K562 (cell line): ENCODE results near the gene ADCY4. TPM values are rescaled to one million over a fixed set of nuclear protein-coding genes. Genes with fewer than 3 reads are reported as not detected.

Experiments used
- ATAC-seq: fragments of 200-7000 bp; cut with Tn5 transposase; 3 replicates; pipeline ENCODE4 v1.9.1; 2020; ENCODE audit warnings: moderate library complexity
- BruUV-seq: library from RNA; stranded (reverse); fragments of 400-500 nt; replicated peaks from 2 replicates; lab custom pipeline; 2021; lab: Mats Ljungman, UMichigan
- CTCF ChIA-PET: fragments of 300-600 bp; formaldehyde crosslinking; extraction: SDS; loops from one replicate; lab custom pipeline; 2021; ENCODE audit warnings: low intra/inter-chr PET ratio; lab: Yijun Ruan, JAX
- POLR2A ChIA-PET: fragments of 300-600, 350-650 bp; sonication (Branson Sonifier 250); formaldehyde crosslinking; extraction: SDS; loops from one replicate; lab custom pipeline; 2021; ENCODE audit warnings: antibody characterized with exemption, inconsistent platforms; lab: Yijun Ruan, JAX
- DNase-seq, 4 experiments: peaks; one replicate each; pipeline versions ENCODE4 v3.0.0 to v3.0.0-alpha.2; 2011 to 2018; ENCODE audit warnings: low spot score in 3 of 4, mixed read lengths in 3 of 4; ENCODE audit errors: extremely low read depth in 1 of 4
- FAIRE-seq: peaks from 2 replicates; lab custom pipeline; 2011; peaks lifted over from hg19 to GRCh38; lab: Jason Lieb, UNC
- H2AFZ ChIP-seq: 2 replicates; pipeline ENCODE4 v1.6.0; 2011; ENCODE audit warnings: low read depth, low read length, control low read depth, inconsistent platforms
- H3K27ac ChIP-seq: fragments of 200-600 bp; 3 replicates; pipeline ENCODE4 v1.8.0; 2011; ENCODE audit warnings: low read depth, mild to moderate bottlenecking, control low read depth, inconsistent platforms, low read length, moderate library complexity, mixed read lengths; ENCODE audit errors: extremely low read depth
- H3K27me3 ChIP-seq, 2 experiments: fragments of 300-600 bp in 1 of 2; 2 replicates in 1 of 2; 3 replicates in 1 of 2; pipeline versions ENCODE4 v1.6.0 to v1.8.0; 2011; ENCODE audit warnings: inconsistent platforms in 2 of 2, low read length in 2 of 2, mild to moderate bottlenecking in 1 of 2, mixed read lengths in 1 of 2, moderate library complexity in 1 of 2; ENCODE audit not compliant: control insufficient read depth in 2 of 2, insufficient read depth in 2 of 2
- H3K36me3 ChIP-seq: fragments of 300-600 bp; 3 replicates; pipeline ENCODE4 v1.8.0; 2011; ENCODE audit warnings: mild to moderate bottlenecking, low read length, inconsistent platforms; ENCODE audit not compliant: control insufficient read depth, insufficient read depth
- H3K4me1 ChIP-seq, 2 experiments: fragments of 200-600 bp in 1 of 2; replicated peaks in 1 of 2; 2 replicates in 1 of 2; 3 replicates in 1 of 2; pipeline versions ENCODE4 v1.5.1 to v1.8.0; 2011; ENCODE audit warnings: inconsistent platforms in 2 of 2, low read length in 2 of 2, mild to moderate bottlenecking in 1 of 2, mixed read lengths in 1 of 2, moderate library complexity in 1 of 2; ENCODE audit not compliant: control insufficient read depth in 2 of 2, insufficient read depth in 2 of 2
- H3K4me2 ChIP-seq: 2 replicates; pipeline ENCODE4 v1.6.1; 2011; ENCODE audit warnings: low read length, control low read depth, inconsistent platforms, mixed read lengths; ENCODE audit not compliant: insufficient read depth
- H3K4me3 ChIP-seq: fragments of 200-600 bp; sonication (generic), shearing (Covaris generic); 2 replicates; pipeline ENCODE4 v1.5.1; 2016; ENCODE audit warnings: control low read depth, inconsistent platforms
- H3K79me2 ChIP-seq: fragments of 200-600 bp; 3 replicates; pipeline ENCODE4 v1.8.0; 2011; ENCODE audit warnings: low read length, inconsistent platforms; ENCODE audit not compliant: control insufficient read depth, insufficient read depth
- H3K9ac ChIP-seq, 2 experiments: 2 replicates each; pipeline versions ENCODE4 v1.6.0 to v1.6.1; 2011; ENCODE audit warnings: low read depth in 2 of 2, low read length in 2 of 2, control low read depth in 1 of 2, inconsistent platforms in 1 of 2, mild to moderate bottlenecking in 1 of 2, mixed read lengths in 1 of 2; ENCODE audit not compliant: insufficient read depth in 1 of 2
- H3K9me1 ChIP-seq: one replicate; pipeline ENCODE4 v1.6.0; 2011; ENCODE audit warnings: inconsistent platforms, mild to moderate bottlenecking, low read length, moderate library complexity; ENCODE audit not compliant: control insufficient read depth, insufficient read depth
- H3K9me3 ChIP-seq: replicated peaks from 2 replicates; pipeline ENCODE4 v1.5.1; 2011; ENCODE audit warnings: low read depth, low read length, inconsistent platforms; ENCODE audit not compliant: control insufficient read depth, insufficient read depth
- H4K20me1 ChIP-seq: replicated peaks from 2 replicates; pipeline ENCODE4 v1.6.1; 2011; ENCODE audit warnings: low read length, inconsistent platforms, mixed read lengths; ENCODE audit not compliant: control insufficient read depth, insufficient read depth
- CHD2 ChIP-seq: IDR thresholded peaks from 2 replicates; pipeline ENCODE4 v1.6.1; 2011; ENCODE audit warnings: low read depth, low read length
- MCM5 ChIP-seq: fragments of 450-650 bp; IDR thresholded peaks from 2 replicates; pipeline ENCODE4 v1.6.1; 2016; ENCODE audit warnings: low read depth
- POLR2H ChIP-seq: IDR thresholded peaks from 2 replicates; pipeline ENCODE4 v1.6.1; 2016; ENCODE audit warnings: missing genetic modification characterization, low read depth, mild to moderate bottlenecking, control low read depth, missing compliant biosample characterization, moderate library complexity
- PURB ChIP-seq: sonication (generic); formaldehyde crosslinking; IDR thresholded peaks from 2 replicates; pipeline ENCODE4 v1.9.0; 2021; ENCODE audit warnings: low read depth, mild to moderate bottlenecking, missing genetic modification reagents
- RNF2 ChIP-seq: sonication (generic); IDR thresholded peaks from 2 replicates; pipeline ENCODE4 v1.6.1; 2016
- SMC3 ChIP-seq: conservative IDR thresholded peaks from 2 replicates; pipeline ENCODE4 v1.6.1; 2011; ENCODE audit warnings: low read depth, low read length, improper control_type of control experiment; ENCODE audit not compliant: insufficient read depth
- ZNF175 ChIP-seq: fragments of 200-800 bp; sonication (Bioruptor generic); IDR thresholded peaks from 2 replicates; pipeline ENCODE4 v1.6.1; 2016; ENCODE audit warnings: low read depth, mild to moderate bottlenecking, missing genetic modification characterization, missing compliant biosample characterization
- WGBS: fragments of 100-300 bp; shearing (Covaris generic); methylation state at CpG from one replicate; pipeline ENCODE4 v1.1.6; 2016; ENCODE audit warnings: low coverage, mixed read lengths; ENCODE audit not compliant: insufficient coverage; ENCODE audit errors: missing lambda C conversion rate; 5-methylcytosine and 5-hydroxymethylcytosine counted together
- in situ Hi-C: fragments of 300-500 bp; cut with MboI; formaldehyde crosslinking; loops from 4 replicates; pipeline ENCODE4 v1.15.0; 2018; ENCODE audit warnings: inconsistent platforms, mixed read lengths
- intact Hi-C: fragments of 100-400 bp; cut with micrococcal nuclease; formaldehyde crosslinking; loops from 2 replicates; pipeline ENCODE4 v1.14.2; 2022
- polyA plus RNA-seq, 8 experiments: library from polyadenylated mRNA; depleted of rRNA in 4 of 8; stranded (reverse) in 5 of 8; unstranded in 3 of 8; fragments of >200 nt; fragmentation: Nextera tagmentation in 2 of 8; fragmentation: Illumina TruSeq in 1 of 8; extraction: Ambion mirVana in 2 of 8; extraction: Trizol in 1 of 8; gene quantifications; 2 replicates each; pipeline versions ENCODE4 v1.2.1 to v1.2.3, GENCODE V29; 2011 to 2014; ENCODE audit warnings: inconsistent platforms in 1 of 8, missing spikeins in 1 of 8
- total RNA-seq, 7 experiments: library from RNA; depleted of rRNA in 6 of 7; stranded (reverse); fragments of >200 nt in 6 of 7; fragmentation: Illumina TruSeq in 2 of 7; extraction: Trizol in 2 of 7; gene quantifications; 2 replicates each; pipeline versions ENCODE4 v1.2.1 to v1.2.3, GENCODE V29; 2011 to 2021; ENCODE audit warnings: low replicate concordance in 1 of 7
- TF ChIP-seq, protein P1 (sequence below): sonication (generic); formaldehyde crosslinking; IDR thresholded peaks from 2 replicates; pipeline ENCODE4 v1.8.0; 2022; ENCODE audit warnings: mild to moderate bottlenecking, missing genetic modification reagents
- TF ChIP-seq, protein P2 (sequence below): sonication (generic); formaldehyde crosslinking; IDR thresholded peaks from 2 replicates; pipeline ENCODE4 v1.9.0; 2022; ENCODE audit warnings: mild to moderate bottlenecking, missing genetic modification reagents

The ADCY4 gene
- total and polyA plus RNA-seq, 9 of the 15 experiments (the other 6 are each of a cell fraction or from before 2014, with no cell fraction given), result 0.04 to 0.31 (median 0.15) TPM; not detected in 2

DNA sequence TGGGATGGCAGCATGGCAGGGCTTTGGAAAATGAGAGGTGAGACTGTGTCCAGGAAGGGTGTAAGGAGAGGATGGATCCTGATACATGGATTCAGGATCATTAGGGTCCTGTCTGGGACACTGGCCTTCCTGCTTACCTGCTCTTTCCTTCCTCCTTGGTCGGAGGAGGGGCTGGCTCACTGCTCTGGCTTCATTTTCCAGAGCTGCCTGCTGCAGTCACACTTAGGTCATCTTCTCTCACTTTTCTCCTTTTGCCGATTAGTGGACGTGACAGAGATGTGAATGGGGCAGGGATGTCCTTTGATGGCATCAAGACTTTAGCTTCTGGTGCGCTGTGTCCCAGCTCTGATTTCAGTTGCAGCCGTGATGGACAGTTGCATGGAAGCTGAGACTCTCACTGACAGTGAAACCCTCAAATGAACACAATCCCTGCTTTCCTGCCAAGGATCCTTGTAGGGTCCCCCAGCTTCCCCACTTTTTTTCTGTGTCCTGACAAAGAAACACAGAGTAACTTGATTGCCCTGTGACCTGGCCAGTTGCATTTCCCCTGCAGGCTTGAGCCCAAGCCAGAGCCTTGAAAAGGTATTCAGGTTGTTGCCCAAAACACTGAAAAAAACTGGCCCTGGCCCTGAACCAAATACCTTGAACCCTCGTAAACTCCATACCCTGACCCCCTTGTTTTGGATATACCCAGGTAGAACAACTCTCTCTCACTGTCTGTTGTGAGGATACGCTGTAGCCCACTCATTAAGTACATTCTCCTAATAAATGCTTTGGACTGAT, 26.3 kb downstream of the ADCY4 start:
- Histone ChIP-seq H3K79me2 (no peaks in the 10 kb centered on the region), H3K27me3 (no peaks in the 10 kb centered on the region)
- FAIRE-seq, result no peak
- TF ChIP-seq RNF2, result no peak
- no peak for TF ChIP-seq PURB (CRISPR knock-in tag)
- TF ChIP-seq ZNF175, result no peak
- no peak for TF ChIP-seq MCM5
- no peak for TF ChIP-seq CHD2
- TF ChIP-seq, protein P1, sequence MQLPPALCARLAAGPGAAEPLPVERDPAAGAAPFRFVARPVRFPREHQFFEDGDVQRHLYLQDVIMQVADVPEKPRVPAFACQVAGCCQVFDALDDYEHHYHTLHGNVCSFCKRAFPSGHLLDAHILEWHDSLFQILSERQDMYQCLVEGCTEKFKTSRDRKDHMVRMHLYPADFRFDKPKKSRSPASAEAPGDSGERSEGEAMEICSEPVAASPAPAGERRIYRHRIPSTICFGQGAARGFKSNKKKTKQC (CRISPR knock-in tag), result no peak
- TF ChIP-seq POLR2H (tag), result no peak
- no peak for TF ChIP-seq SMC3
- TF ChIP-seq, protein P2, sequence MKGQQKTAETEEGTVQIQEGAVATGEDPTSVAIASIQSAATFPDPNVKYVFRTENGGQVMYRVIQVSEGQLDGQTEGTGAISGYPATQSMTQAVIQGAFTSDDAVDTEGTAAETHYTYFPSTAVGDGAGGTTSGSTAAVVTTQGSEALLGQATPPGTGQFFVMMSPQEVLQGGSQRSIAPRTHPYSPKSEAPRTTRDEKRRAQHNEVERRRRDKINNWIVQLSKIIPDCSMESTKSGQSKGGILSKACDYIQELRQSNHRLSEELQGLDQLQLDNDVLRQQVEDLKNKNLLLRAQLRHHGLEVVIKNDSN (CRISPR knock-in tag), result no peak
- TF ChIP-seq, all 486 proteins: peak for 0
- Histone ChIP-seq H3K9ac (no peak overlapping the region), H3K4me1 (peaks cover 2 to 4% of the 10 kb centered on the region in 2 experiments; a peak in 2 of 5 replicates), H3K4me3 (no peak overlapping the region), H3K36me3 (peaks cover 63% of the 10 kb centered on the region; the same call in 2 of the 3 replicates), H2AFZ (no peak overlapping the region), H3K4me2 (no peak overlapping the region), H3K9me1 (no peaks in the 10 kb centered on the region), H3K9me3 (no peaks in the 10 kb centered on the region), H3K27ac (no peak overlapping the region), H4K20me1 (no peaks in the 10 kb centered on the region)
- DNase-seq (no peak), ATAC-seq (no peak)
- ChIA-PET CTCF (interaction anchor here (1.2 kb wide), 1 partner anchor 66 kb away, joined by 5 read pairs; the partner anchor contains the start of gene TINF2), POLR2A (interaction anchor here (0.6 to 1.8 kb wide), 8 partner anchors 9 to 469 kb away, joined by 3 to 6 read pairs (median 4); partner anchors contain the start of genes DHRS1, NOP9, PCK2 and TINF2)
- no TSS peak for BruUV-seq
- intact Hi-C loops (no loop called here), in situ Hi-C loops (no loop called here)
- WGBS, result 70% methylated on average over 6 of the region's 7 CpGs
